H1 (cell line): Measurements from ENCODE around the gene VSNL1. TPM values are rescaled to one million over a fixed set of nuclear protein-coding genes. Genes with fewer than 3 reads are reported as not detected.

Experiments
- HDAC2 ChIP-seq, 2 experiments: fragments of 300-600 bp in 1 of 2; sonication (generic) in 1 of 2; IDR thresholded peaks; 2 replicates each; pipeline ENCODE4 v1.6.1; 2011 to 2012; ENCODE audit warnings: low read depth in 2 of 2, low read length in 2 of 2, mild to moderate bottlenecking in 2 of 2, moderate library complexity in 2 of 2, borderline replicate concordance in 1 of 2, inconsistent platforms in 1 of 2
- NANOG ChIP-seq: IDR thresholded peaks from 2 replicates; pipeline ENCODE4 v1.6.1; 2011; ENCODE audit warnings: low read length, low read depth, mild to moderate bottlenecking, inconsistent platforms; ENCODE audit not compliant: insufficient read depth, poor library complexity, severe bottlenecking
- PHF8 ChIP-seq: fragments of 200-600 bp; sonication (generic); conservative IDR thresholded peaks from 2 replicates; pipeline ENCODE4 v1.7.1; 2012; ENCODE audit warnings: low read depth, mild to moderate bottlenecking, inconsistent platforms, low read length, moderate library complexity
- polyA plus RNA-seq, 7 experiments: library from polyadenylated mRNA; depleted of rRNA in 3 of 7; stranded (reverse) in 5 of 7; unstranded in 2 of 7; fragments of >200 nt in 5 of 7; fragments of 200-250 nt in 2 of 7; gene quantifications; 1 replicate in 5 of 7; 2 replicates in 1 of 7; 4 replicates in 1 of 7; pipeline versions ENCODE4 v1.2.1 to v1.2.3, GENCODE V29; 2011 to 2013; ENCODE audit warnings: missing spikeins in 2 of 7, mixed read lengths in 2 of 7
- total RNA-seq: library from RNA; stranded (reverse); fragmentation: NEBNext Ultra II Directional; extraction: Animal tissue kit (Norgen Biotek cat#: 25700); gene quantifications from 2 replicates; pipeline ENCODE4 v1.2.1, GENCODE V29; 2021

VSNL1 gene
- total and polyA plus RNA-seq, 2 of the 8 experiments (the other 6 are each of a cell fraction or from before 2014, with no cell fraction given), result 49.4 to 108 TPM

- TF ChIP-seq HDAC2 (IDR thresholded peaks at IDR 0.05; ENCODE audit: borderline replicate concordance in 1 of 2, low read depth in 2 of 2, low read length in 2 of 2) (no peak), NANOG (no peak), PHF8 (no peak)
Measured at GRCh38 chr2:17545680-17546613, 5.5 kb downstream of the VSNL1 start (continued).
